ENCODE measurements around the gene IFNA14.
A peak's percentile ranks its signal among the peaks of the same experiment; 100 is the strongest.
"Not testable (repeated sequence)": the region's sequence is repeated elsewhere in the genome, so short reads cannot be mapped to it uniquely, and the experiment has no call there.

IFNA14 gene

DNA sequence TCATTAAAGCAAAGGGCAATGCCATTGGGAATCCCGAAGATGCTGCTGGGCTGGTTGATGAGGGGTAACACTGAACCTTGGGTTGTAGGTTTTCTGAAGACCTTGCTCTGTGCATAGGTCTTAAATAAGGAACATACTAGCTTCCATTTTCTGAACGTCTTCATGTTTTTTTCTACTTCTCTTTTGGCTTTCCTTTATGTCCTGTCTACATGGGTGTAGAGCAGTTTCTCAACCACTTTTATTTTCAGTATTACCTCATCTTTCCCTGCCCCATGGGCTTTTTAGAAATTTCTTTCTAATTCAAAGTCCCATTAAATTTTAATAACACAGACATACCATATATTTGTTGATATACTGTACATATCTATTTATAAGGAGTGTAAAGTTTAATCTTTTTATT is at the start of gene IFNA14:
Gene IFNA14, minus strand, starts transcription at position 95 of the 400 bp plus-strand sequence. Its CDS starts 70 bp downstream, at position 25.
- DNase-seq: no peak

GRCh38 chr9:21287280-21287679 is 47.5 kb upstream of the IFNA14 start:
- DNase-seq: no peak

DNA sequence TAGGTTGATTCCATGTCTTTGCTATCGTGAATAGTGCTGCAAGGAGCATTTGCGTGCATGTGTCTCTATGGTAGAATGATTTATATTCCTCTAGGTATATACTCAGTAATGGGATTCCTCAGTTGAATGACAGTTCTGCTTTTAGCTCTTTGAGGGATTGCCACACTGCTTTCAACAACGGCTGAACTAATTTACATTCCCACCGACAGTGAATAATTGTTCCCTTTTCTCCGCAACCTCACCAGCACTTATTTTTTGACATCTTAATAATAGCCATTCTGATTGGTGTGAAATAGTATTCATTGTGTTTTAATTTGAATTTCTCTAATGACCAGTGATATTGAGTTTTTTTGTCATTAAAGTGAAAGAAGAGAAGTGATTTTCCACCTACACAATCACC is 46.9 kb upstream of the IFNA14 start:
- DNase-seq: no peak

DNA sequence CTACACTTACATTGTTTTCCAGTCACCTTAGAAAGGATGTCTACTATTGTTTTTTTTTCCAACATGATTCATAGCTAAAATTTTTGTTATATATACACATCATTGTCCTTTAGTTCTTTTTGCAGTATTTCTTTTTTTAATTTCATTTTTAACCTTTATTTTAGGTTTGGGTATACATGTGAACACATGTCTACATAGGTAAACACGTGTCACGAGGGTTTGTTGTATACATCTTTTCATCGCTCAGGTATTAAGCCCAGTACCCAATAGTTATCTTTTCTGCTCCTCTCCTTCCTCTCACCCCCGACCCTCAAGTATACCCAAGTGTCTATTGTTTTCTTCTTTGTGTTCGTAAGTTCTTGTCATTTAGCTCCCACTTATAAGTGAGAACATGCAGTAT is 46.3 kb upstream of the IFNA14 start:
- no peak for DNase-seq

GRCh38 chr9:21281275-21281674 is 41.5 kb upstream of the IFNA14 start:
- no peak for DNase-seq

- no peak for DNase-seq
Observed at GRCh38 chr9:21268347-21268657, 28.5 kb upstream of the IFNA14 start.

- DNase-seq: no peak
Observed at GRCh38 chr9:21267485-21268346, 27.9 kb upstream of the IFNA14 start.

DNA sequence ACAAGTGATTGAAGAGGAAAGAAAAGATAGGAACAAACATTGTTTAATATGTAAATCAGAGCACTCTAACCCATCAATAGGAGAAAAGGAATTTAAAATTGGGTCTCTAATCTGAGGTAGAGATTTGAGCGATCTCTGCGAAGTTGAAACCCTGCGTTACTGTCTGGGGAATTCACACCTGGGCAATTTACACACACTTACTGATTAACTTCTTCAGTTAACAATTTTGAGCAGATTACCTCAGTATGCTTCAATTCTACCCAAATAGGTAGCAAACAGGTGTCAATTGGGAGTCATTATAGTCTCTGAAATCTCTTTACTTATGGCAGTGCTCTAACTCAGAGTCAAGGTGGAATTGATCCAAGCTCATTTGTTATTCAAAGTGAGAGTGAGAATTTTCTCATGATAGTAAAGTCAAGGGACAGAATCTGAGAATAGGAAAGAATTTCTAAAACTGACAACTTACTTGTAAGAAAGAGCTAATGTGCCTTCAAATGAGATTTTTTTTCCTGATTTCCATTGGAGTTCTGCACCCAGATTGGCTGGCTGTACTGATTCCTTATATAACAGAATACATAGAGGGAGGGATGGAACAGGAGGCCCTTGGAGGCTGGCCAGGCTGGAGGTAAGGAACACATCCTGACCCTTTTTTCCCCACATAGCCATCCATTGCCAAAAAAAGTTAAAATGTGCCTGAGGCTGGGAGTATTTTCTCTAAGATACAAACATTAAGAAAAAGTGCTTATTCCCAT is 27.1 kb upstream of the IFNA14 start:
- DNase-seq: no peak

DNA sequence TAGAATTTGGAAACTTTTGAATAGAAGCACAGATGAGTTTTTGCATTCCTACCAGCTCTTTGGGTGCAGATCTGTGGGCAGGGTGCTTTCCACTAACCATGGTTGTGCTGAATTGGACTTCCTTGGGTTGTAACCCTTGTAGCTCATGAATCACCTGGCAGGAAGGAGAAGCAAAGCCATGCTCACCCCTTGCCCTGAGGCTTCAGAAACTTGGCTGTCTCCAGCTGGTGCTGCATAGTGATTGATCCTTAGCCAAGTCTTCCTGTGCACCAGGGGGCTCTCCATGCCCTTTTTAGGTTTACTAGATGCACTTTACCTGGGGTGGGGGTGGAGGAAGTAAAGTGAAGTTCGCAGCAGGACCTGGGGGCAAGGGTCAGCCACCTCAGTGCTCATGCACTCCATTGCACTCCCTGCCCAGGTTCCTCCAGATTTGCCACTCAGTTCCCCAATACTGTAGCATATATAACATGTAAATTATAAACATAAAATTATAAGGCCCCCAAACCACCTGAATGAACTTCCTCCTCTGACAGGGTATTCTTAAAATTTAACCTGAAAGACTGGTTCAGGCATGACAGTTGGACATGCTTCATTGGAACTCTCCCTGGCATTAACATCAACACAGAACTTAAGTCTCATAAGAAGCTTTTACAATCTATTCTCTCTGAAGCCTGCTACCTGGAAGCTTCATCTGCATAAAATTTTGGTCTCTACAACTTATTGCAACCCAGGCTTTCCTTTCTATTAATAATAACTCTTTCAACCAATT is 25.8 kb upstream of the IFNA14 start:
- DNase-seq: no peak

DNA sequence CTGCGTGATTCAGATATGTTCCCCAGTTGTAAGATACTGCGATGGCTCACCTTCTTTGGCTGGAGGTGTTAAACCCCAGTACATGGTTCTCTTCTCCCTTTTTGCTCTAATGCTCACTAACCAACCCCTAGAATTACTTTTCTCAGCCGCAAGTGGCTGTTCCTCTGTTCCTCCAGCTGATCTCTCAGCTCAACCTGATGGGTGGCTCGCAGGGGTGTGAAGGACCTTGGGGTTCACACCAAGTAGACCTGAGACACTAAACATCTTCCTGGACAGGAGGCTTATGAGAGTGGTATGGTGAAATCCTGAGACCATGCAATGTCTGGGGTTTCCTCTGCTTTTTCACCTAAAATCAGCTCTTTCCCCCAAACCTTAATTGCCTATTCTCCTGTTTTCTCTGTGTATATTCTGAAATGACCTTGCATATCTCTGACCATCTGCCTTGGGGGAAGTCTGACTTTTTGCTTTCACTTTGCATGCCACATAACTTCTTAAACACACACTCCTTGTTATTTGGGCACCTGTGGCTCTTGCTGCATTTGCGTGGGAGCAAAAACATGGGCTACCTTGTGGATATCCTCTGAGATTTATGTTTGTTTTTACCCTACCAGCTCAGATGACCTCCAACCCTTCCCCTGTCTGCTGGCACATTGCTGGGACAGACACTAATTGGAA is 15.9 kb upstream of the IFNA14 start:
- DNase-seq: no peak

DNA sequence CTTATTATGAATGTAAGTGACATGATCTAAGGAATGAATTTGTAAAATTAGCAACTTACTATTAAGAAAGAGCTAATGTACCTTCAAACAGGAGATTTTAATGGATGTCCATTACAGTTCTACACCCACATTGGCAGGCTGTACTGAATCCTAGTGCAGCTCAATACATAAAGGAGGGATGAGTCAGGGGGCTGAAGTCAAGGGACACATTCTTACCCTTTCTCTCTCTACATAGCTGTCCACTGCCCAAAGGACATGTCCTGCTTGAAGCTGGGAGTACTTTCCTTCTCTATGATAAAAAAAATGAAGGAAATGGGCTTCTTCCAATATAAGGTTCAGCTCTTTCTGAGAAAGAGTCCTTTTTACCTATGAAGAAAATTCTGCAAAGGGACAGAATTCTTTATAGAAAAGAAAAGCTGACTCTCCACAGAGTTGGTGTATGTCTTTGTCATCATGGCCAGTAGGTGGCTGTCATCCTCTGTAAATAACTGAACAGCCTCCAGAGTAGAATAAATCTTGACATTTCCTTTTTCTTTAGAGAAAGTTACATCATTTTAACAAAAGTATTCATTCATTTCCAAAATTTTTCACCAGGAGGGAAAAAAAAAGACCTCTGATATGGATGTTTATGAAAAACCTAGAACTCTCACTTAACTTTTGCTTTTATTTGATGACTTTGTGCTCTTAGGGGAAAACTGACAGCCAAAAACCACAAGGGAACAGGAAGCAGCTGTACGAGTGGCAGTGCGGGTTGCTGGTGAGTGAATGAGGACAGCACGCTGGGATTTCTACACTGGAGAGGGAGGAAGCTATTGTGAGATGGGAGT is 13.1 kb upstream of the IFNA14 start:
- DNase-seq: peak; percentile 6

DNA sequence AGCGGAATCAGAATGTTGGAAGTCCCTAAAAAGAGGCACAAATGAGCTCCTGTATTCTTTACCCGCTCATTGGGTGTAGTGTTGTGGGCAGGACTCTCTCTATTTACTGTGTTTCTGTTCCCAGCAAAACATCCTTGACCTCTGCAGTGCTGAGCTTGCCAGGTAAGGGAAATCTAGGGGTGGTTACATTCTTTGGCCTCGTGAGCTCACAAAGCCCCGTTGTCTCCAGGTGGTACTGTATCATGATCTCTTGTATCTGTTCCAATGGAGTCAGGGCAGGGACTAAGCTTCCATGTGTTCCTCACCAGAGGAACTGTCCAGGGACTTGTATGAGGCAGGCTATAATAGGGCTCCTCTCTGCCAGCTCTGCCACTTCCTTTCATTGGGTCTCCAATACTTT is 11.8 kb upstream of the IFNA14 start:
- no peak for DNase-seq

DNA sequence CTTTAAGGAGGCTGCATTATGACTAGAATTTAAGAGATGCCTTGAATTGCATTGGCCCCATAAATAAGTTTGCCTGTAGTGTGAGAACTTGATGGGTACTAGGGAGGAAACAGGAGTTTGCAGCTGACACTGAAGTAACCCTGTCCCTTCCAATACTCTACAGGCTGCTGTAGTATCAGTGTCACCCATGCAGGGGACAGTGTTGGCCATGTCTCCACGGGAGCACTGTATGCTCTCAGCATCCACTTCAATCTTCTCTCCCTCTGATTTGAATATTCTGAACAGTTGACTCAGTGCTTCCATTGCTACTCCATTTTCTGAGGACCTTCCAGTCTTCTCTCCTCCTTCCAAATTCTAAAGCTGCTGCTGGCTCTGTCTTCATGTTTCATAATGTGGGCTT is 11.4 kb upstream of the IFNA14 start:
- DNase-seq: no peak

- no peak for DNase-seq
Observed at GRCh38 chr9:21244836-21245235, 5.0 kb upstream of the IFNA14 start.

DNA sequence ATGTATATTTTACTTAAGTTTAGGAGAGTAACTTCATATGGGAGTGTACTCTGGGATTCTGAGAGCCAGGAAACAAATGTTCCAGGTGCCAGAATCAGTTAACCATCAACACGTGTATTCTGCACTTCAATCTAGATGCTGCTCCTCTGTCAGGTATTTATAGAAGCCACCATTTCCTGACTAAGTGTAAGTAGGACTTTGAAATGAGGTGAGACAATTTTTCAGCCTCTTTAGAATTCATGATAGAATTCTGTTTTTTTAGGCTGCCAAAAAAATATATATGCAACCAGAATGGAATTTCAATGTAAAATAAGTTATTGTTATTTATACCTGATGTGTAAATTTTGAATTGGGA is 3.5 kb downstream of the IFNA14 start:
- not testable (repeated sequence) for DNase-seq

- peak; percentile 50 for DNase-seq
Observed at GRCh38 chr9:21235468-21236359, 4.1 kb downstream of the IFNA14 start.

DNA sequence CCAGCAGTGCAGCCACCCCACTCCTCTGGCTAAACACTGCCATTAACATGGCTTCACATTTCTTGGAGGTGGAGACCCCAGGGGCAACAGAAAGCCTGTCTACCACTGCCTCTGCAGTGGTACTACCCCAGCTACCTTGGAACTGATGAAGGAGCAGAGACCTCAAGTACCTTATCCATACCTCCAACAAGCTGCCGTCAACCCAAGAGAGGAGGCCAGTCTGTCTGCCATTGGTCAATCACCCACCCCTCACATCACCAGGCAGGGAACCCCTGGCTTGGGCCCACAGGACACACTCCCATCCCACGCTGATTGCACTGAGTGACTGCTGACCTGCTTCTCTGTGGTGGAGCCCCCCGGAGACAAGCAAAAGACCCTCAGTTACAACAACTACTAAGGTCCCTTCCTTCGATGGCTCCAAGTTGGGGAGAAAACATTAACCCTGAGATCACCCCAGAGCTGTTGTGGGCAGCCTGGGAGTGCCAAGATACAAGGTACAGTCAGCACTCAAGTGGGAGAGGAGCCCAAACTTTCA is 5.6 kb downstream of the IFNA14 start:
- DNase-seq: no peak

DNA sequence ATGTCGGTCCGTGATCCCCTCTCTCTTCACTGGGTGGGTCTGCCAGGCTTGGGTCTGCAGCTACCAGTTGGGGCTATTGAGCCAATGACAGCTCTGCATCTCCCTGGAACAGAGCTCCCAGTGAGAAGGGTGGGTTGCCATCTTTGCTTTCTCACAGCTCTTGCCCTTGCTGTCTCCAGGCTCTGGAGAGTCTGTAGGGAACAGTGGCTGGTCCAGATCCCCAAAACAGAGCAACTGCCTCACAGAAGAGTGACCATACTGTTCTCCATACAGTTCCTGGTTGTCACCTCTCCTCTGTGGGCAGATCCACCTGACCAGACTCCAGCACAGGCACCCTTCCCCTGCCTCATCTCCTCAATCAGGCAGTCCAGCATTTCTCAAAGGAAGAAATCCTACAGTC is 6.5 kb downstream of the IFNA14 start:
- DNase-seq: no peak

DNA sequence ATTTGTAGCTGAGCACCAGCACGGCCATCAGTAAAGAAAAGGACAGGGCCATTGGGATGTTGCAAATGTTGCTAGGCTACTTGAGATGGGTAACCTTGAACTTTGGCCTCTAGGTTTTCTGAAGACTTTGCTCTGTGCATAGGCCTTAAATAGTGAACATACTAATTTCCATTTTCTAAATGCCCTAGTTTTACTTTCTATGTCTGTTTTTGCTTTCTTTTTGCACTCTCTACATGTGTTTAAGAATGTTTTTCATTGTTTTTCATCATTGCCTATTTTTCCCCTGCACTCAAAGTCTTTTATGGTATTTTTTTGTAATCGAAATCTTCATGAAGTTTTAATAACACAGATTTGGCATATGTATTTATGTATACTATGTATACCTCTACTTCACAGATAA is 11.7 kb downstream of the IFNA14 start, which contains the start of gene IFNA17:
Gene IFNA17, minus strand, starts transcription at position 101 of the 400 bp plus-strand sequence. Its CDS starts 49 bp downstream, at position 52.
- DNase-seq: no peak

- not testable (repeated sequence) for DNase-seq
Observed at GRCh38 chr9:21217211-21217610, 22.6 kb downstream of the IFNA14 start, which contains the start of gene IFNA16. IFNA16 (minus strand) TSS chr9:21217311; CDS start chr9:21217305, 6 bp downstream.

Data from activated CD4-positive, alpha-beta T cell treated with anti-CD3 and anti-CD28 coated beads, Interleukin-2, amount 50 U/mL, for 16 hours (primary cell).